GM19397 (cell line): Measurements from ENCODE around the gene TMEM40.
"Not testable (repeated sequence)": the region's sequence is repeated elsewhere in the genome, so short reads cannot be mapped to it uniquely, and the experiment has no call there.

Source experiments
- ATAC-seq: cut with Tn5 transposase; IDR thresholded peaks from one replicate; pipeline ENCODE4 v1.9.1; 2021; ENCODE audit warnings: mild to moderate bottlenecking, moderate library complexity; ENCODE audit not compliant: unreplicated experiment

Gene TMEM40

GRCh38 chr3:12777171-12777570 is 18.1 kb upstream of the TMEM40 start:
- ATAC-seq, result no peak

- ATAC-seq, result not testable (repeated sequence)
These were observed 16.9 kb upstream of the TMEM40 start for GRCh38 chr3:12775970-12776369.

- no peak for ATAC-seq
These were observed 16.2 kb upstream of the TMEM40 start for GRCh38 chr3:12775226-12775625.

- ATAC-seq, result no peak
These were observed 15.6 kb upstream of the TMEM40 start for GRCh38 chr3:12774619-12775018.

GRCh38 chr3:12773710-12774086 is 14.6 kb upstream of the TMEM40 start:
- ATAC-seq, result no peak

GRCh38 chr3:12773030-12773709 is 14.1 kb upstream of the TMEM40 start:
- no peak for ATAC-seq

- ATAC-seq, result no peak
These were observed 13.4 kb upstream of the TMEM40 start for GRCh38 chr3:12772462-12772861.

- no peak for ATAC-seq
These were observed 12.2 kb upstream of the TMEM40 start for GRCh38 chr3:12771236-12771635.

GRCh38 chr3:12769761-12770160 is 10.7 kb upstream of the TMEM40 start:
- ATAC-seq, result no peak

- ATAC-seq, result no peak
These were observed 9.8 kb upstream of the TMEM40 start for GRCh38 chr3:12768579-12769527.

- ATAC-seq, result no peak
These were observed 7.5 kb upstream of the TMEM40 start for GRCh38 chr3:12766541-12766940.

- ATAC-seq, result no peak
These were observed 5.2 kb upstream of the TMEM40 start for GRCh38 chr3:12764171-12764776.

GRCh38 chr3:12759693-12760565 is 870 bp upstream of the TMEM40 start:
- no peak for ATAC-seq

- ATAC-seq, result no peak
These were observed 856 bp downstream of the TMEM40 start for GRCh38 chr3:12758025-12758781.

GRCh38 chr3:12756635-12757034 is 2.4 kb downstream of the TMEM40 start:
- no peak for ATAC-seq

- ATAC-seq, result no peak
These were observed 2.9 kb downstream of the TMEM40 start for GRCh38 chr3:12756175-12756574.

GRCh38 chr3:12755754-12756153 is 3.3 kb downstream of the TMEM40 start:
- no peak for ATAC-seq

GRCh38 chr3:12754313-12754712 is 4.7 kb downstream of the TMEM40 start:
- ATAC-seq, result no peak

GRCh38 chr3:12753275-12754028 is 5.6 kb downstream of the TMEM40 start:
- ATAC-seq, result no peak
